HepG2 (cell line): ENCODE measurements around the gene TIMM10. TPM values are rescaled to one million over a fixed set of nuclear protein-coding genes. Genes with fewer than 3 reads are reported as not detected.
"Not testable (repeated sequence)": the region's sequence is repeated elsewhere in the genome, so short reads cannot be mapped to it uniquely, and the experiment has no call there.

Experiments
- ATAC-seq: fragments of 200-7000 bp; cut with Tn5 transposase; 3 replicates; pipeline ENCODE4 v1.9.1; 2020; ENCODE audit warnings: mild to moderate bottlenecking, moderate library complexity
- BruUV-seq: library from RNA; stranded (reverse); fragments of 400-500 nt; replicated peaks from 2 replicates; lab custom pipeline; 2021; lab: Mats Ljungman, UMichigan
- CTCF ChIA-PET: fragments of 300-600 bp; formaldehyde crosslinking; extraction: SDS; loops from one replicate; lab custom pipeline; 2021; ENCODE audit warnings: low total read pairs, inconsistent platforms, low intra/inter-chr PET ratio; lab: Yijun Ruan, JAX
- POLR2A ChIA-PET: fragments of 350-600 bp; sonication (Branson Sonifier 250); formaldehyde crosslinking; loops from one replicate; lab custom pipeline; 2020; ENCODE audit warnings: antibody characterized with exemption, inconsistent platforms; lab: Yijun Ruan, JAX
- DNase-seq: peaks from one replicate; pipeline ENCODE4 v3.0.0-alpha.2; 2015; ENCODE audit warnings: low spot score
- FAIRE-seq: peaks from 3 replicates; lab custom pipeline; 2011; peaks lifted over from hg19 to GRCh38; lab: Jason Lieb, UNC
- H2AFZ ChIP-seq: one replicate; pipeline ENCODE4 v1.6.1; 2011; ENCODE audit warnings: low read length, inconsistent platforms
- H3K27ac ChIP-seq: fragments of 300-600 bp; 3 replicates; pipeline ENCODE4 v1.8.0; 2011; ENCODE audit warnings: mixed run types, mild to moderate bottlenecking, mixed read lengths, low read length, inconsistent platforms; ENCODE audit not compliant: insufficient read depth; ENCODE audit errors: extremely low read length
- H3K27me3 ChIP-seq, 2 experiments: fragments of 200-600 bp in 1 of 2; 2 replicates in 1 of 2; 3 replicates in 1 of 2; pipeline versions ENCODE4 v1.6.0 to v1.8.0; 2011; ENCODE audit warnings: low read length in 2 of 2, mild to moderate bottlenecking in 2 of 2, moderate library complexity in 2 of 2, inconsistent platforms in 1 of 2; ENCODE audit not compliant: insufficient read depth in 2 of 2, control insufficient read depth in 1 of 2
- H3K36me3 ChIP-seq, 2 experiments: fragments of 200-600 bp in 1 of 2; replicated peaks in 1 of 2; 2 replicates in 1 of 2; 3 replicates in 1 of 2; pipeline versions ENCODE4 v1.5.1 to v1.8.0; 2011; ENCODE audit warnings: low read length in 2 of 2, inconsistent platforms in 1 of 2; ENCODE audit not compliant: insufficient read depth in 2 of 2, control insufficient read depth in 1 of 2
- H3K4me1 ChIP-seq: 2 replicates; pipeline ENCODE4 v1.5.1; 2012; ENCODE audit warnings: low read length, inconsistent platforms; ENCODE audit not compliant: insufficient read depth
- H3K4me2 ChIP-seq: 2 replicates; pipeline ENCODE4 v1.6.0; 2011; ENCODE audit warnings: low read depth, low read length, inconsistent platforms
- H3K4me3 ChIP-seq, 3 experiments: fragments of 200-600 bp in 1 of 3; sonication (generic), shearing (Covaris generic) in 1 of 3; replicated peaks in 1 of 3; 2 replicates each; pipeline ENCODE4 v1.5.1; 2011 to 2016; ENCODE audit warnings: low read length in 3 of 3, inconsistent platforms in 2 of 3, low read depth in 2 of 3, mild to moderate bottlenecking in 2 of 3, control low read depth in 1 of 3, mixed read lengths in 1 of 3; ENCODE audit not compliant: insufficient read depth in 1 of 3
- H3K79me2 ChIP-seq: one replicate; pipeline ENCODE4 v1.6.1; 2011; ENCODE audit warnings: low read length, inconsistent platforms; ENCODE audit not compliant: insufficient read depth
- H3K9ac ChIP-seq: 2 replicates; pipeline ENCODE4 v1.6.0; 2011; ENCODE audit warnings: mild to moderate bottlenecking, low read depth, low read length, inconsistent platforms; ENCODE audit not compliant: insufficient read depth
- H3K9me3 ChIP-seq: 2 replicates; pipeline ENCODE4 v1.5.1; 2012; ENCODE audit warnings: mild to moderate bottlenecking, low read length
- H4K20me1 ChIP-seq: 2 replicates; pipeline ENCODE4 v1.6.0; 2011; ENCODE audit warnings: inconsistent platforms, mild to moderate bottlenecking, low read length, moderate library complexity; ENCODE audit not compliant: insufficient read depth
- TOPORS ChIP-seq: sonication (generic); formaldehyde crosslinking; IDR thresholded peaks from 2 replicates; pipeline ENCODE4 v1.8.0; 2023; ENCODE audit warnings: mild to moderate bottlenecking, missing genetic modification reagents
- ZSCAN21 ChIP-seq: sonication (generic); formaldehyde crosslinking; IDR thresholded peaks from 2 replicates; pipeline ENCODE4 v1.8.0; 2022; ENCODE audit warnings: mild to moderate bottlenecking, missing genetic modification reagents, moderate library complexity, borderline replicate concordance
- WGBS: methylation state at CpG from one replicate; pipeline ENCODE4 v1.1.6; 2017; ENCODE audit warnings: low lambda C conversion rate; 5-methylcytosine and 5-hydroxymethylcytosine counted together
- in situ Hi-C: cut with HindIII; loops from 2 replicates; pipeline ENCODE4 v1.10.0; 2017; ENCODE audit warnings: low pct_unique_long_range_greater_than_20kb; ENCODE audit not compliant: extremely low pct_ligation_motif_present
- intact Hi-C: fragments of 100-400 bp; cut with micrococcal nuclease; formaldehyde crosslinking; loops from one replicate; pipeline ENCODE4 v1.10.0; 2022; ENCODE audit not compliant: unreplicated experiment
- polyA plus RNA-seq, 8 experiments: library from polyadenylated mRNA; depleted of rRNA in 3 of 8; stranded (reverse) in 7 of 8; unstranded in 1 of 8; fragments of >200 nt; fragmentation: Illumina TruSeq in 4 of 8; extraction: Trizol in 4 of 8; gene quantifications; 2 replicates each; pipeline versions ENCODE4 v1.2.1 to v1.2.3, GENCODE V29; 2011 to 2016; ENCODE audit warnings: low read depth in 4 of 8, missing spikeins in 1 of 8, mixed read lengths in 1 of 8; ENCODE audit not compliant: insufficient read depth in 1 of 8
- total RNA-seq, 5 experiments: library from RNA; depleted of rRNA; stranded (reverse); fragments of >200 nt; fragmentation: Illumina TruSeq; extraction: Trizol; gene quantifications; 2 replicates each; pipeline ENCODE4 v1.2.3, GENCODE V29; 2016; ENCODE audit warnings: low read depth in 1 of 5
- TF ChIP-seq, protein P1 (sequence below): sonication (generic); formaldehyde crosslinking; conservative IDR thresholded peaks from 2 replicates; pipeline ENCODE4 v1.4.0; 2020; ENCODE audit warnings: missing genetic modification reagents

Gene TIMM10
- total and polyA plus RNA-seq, 2 of the 13 experiments (the other 11 are each of a cell fraction or from before 2014, with no cell fraction given) = 67.8 to 82.2 TPM

DNA sequence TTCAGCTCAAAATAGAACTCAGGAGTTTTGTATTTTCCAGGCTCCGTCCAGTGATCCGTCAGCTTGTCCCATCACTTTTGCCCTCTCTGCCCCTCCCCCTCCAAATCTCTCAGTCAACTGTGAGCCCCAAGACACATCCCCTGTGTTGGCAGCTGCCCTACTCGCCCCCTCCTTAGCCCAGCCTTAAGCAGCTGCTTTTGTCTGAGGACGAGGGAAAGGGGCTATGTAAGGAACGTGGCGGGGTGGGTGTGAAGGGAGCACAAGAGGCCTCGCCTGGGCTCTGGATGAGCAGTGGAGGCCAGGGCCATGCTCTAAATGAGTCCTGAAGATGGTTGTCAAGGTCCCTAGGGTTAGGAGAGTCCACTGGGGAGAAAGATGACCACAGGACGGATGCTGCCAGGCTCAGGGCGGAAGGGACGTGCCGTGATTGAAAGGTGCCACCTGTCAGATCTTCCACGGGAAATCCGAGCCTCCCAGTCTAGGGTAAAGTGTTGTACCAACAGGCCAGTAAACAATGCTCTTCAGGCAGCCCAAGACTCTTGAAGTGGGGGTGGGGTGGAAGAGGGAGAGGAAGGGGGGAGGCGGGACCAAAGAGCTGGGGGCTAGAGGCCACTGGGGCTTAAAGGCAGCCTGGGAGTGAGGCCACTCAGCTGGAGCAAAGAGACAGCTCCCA lies 6.5 kb upstream of the TIMM10 start, which contains the start of gene SMTNL1:
TSS of gene SMTNL1 (plus strand) at position 649 of the 673 bp plus-strand sequence. CDS start 5,048 bp downstream, outside the sequence.
- Histone ChIP-seq H3K36me3 (no peaks in the 10 kb centered on the region), H3K9me3 (no peaks in the 10 kb centered on the region), H2AFZ (no peak within 1 kb of the TSS), H3K4me2 (no peak within 1 kb of the TSS), H3K27me3 (peaks cover 0 to 26% of the 10 kb centered on the region in 2 experiments; a peak in 2 of 5 replicates), H4K20me1 (no peaks in the 10 kb centered on the region), H3K4me3 (no peak within 1 kb of the TSS), H3K9ac (no peak within 1 kb of the TSS), H3K4me1 (peaks cover 3% of the 10 kb centered on the region; the same call in 1 of the 2 replicates), H3K79me2 (no peaks in the 10 kb centered on the region), H3K27ac (no peak within 1 kb of the TSS)
- TF ChIP-seq, protein P1, sequence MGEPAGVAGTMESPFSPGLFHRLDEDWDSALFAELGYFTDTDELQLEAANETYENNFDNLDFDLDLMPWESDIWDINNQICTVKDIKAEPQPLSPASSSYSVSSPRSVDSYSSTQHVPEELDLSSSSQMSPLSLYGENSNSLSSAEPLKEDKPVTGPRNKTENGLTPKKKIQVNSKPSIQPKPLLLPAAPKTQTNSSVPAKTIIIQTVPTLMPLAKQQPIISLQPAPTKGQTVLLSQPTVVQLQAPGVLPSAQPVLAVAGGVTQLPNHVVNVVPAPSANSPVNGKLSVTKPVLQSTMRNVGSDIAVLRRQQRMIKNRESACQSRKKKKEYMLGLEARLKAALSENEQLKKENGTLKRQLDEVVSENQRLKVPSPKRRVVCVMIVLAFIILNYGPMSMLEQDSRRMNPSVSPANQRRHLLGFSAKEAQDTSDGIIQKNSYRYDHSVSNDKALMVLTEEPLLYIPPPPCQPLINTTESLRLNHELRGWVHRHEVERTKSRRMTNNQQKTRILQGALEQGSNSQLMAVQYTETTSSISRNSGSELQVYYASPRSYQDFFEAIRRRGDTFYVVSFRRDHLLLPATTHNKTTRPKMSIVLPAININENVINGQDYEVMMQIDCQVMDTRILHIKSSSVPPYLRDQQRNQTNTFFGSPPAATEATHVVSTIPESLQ (CRISPR knock-in tag) = no peak
- TF ChIP-seq TOPORS (CRISPR knock-in tag) (no peak), ZSCAN21 (CRISPR knock-in tag) (no peak)
- BruUV-seq = no TSS peak
- FAIRE-seq (no peak), ATAC-seq (peak; percentile 32; the same call in 2 of the 3 replicates), DNase-seq (no peak)
- ChIA-PET CTCF (no interaction called here), POLR2A (no interaction called here)
- in situ Hi-C loops = no loop called here
- 42% methylated on average over 10 of the region's 14 CpGs for WGBS
- intact Hi-C loops = no loop called here

DNA sequence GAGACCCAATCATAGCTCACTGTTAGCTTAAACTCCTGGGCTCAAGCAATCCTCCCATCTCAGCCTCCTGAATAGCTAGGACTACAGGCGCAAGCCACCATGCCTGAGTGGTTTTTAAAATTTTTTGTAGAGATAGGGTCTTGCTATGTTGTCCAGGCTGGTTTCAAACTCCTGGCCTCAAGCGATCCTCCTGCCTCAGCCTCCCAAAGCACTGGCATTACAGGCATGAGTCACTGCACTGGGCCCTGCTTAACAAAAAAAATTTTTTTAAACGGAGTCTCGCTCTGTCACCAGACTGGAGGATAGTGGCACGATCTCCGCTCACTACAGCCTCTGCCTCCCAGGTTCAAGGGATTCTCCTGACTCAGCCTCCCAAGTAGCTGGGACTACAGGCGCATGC lies 3.9 kb upstream of the TIMM10 start:
- H3K9me3 ChIP-seq, H3K4me2 ChIP-seq, H3K4me3 ChIP-seq, DNase-seq, CTCF ChIA-PET, H3K79me2 ChIP-seq, H3K9ac ChIP-seq, ATAC-seq, FAIRE-seq, POLR2A ChIA-PET, H3K27ac ChIP-seq, H4K20me1 ChIP-seq, H2AFZ ChIP-seq, H3K36me3 ChIP-seq, BruUV-seq: not testable (repeated sequence)
- WGBS = 62% methylated on average over 5 of the region's 7 CpGs
- in situ Hi-C loops = loop anchor here (5.0 kb wide), 1 partner anchor 187 kb away; no protein-coding TSS in a partner anchor
- H3K27me3 ChIP-seq = peaks cover 0 to 21% of the 10 kb centered on the region in 2 experiments; a peak in 1 of 5 replicates
- peaks cover 19% of the 10 kb centered on the region for H3K4me1 ChIP-seq
- intact Hi-C loops = loop anchor here (5.0 kb wide), 1 partner anchor 108 kb away; no protein-coding TSS in a partner anchor
